ENCODE measurements around the gene ECT2L.

- TF ChIP-seq, protein P1, sequence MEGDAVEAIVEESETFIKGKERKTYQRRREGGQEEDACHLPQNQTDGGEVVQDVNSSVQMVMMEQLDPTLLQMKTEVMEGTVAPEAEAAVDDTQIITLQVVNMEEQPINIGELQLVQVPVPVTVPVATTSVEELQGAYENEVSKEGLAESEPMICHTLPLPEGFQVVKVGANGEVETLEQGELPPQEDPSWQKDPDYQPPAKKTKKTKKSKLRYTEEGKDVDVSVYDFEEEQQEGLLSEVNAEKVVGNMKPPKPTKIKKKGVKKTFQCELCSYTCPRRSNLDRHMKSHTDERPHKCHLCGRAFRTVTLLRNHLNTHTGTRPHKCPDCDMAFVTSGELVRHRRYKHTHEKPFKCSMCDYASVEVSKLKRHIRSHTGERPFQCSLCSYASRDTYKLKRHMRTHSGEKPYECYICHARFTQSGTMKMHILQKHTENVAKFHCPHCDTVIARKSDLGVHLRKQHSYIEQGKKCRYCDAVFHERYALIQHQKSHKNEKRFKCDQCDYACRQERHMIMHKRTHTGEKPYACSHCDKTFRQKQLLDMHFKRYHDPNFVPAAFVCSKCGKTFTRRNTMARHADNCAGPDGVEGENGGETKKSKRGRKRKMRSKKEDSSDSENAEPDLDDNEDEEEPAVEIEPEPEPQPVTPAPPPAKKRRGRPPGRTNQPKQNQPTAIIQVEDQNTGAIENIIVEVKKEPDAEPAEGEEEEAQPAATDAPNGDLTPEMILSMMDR (IDR thresholded peaks at IDR 0.05; ENCODE audit: low read depth, low read length), result no peak
- TF ChIP-seq EZH2phosphoT487 (IDR thresholded peaks at IDR 0.05; ENCODE audit: low read depth), result no peak
Observed at GRCh38 chr6:138868181-138868580, 72.3 kb downstream of the ECT2L start.

Data from OCI-LY3 (cell line).